GM10266 (cell line): ENCODE data around the gene CBX3.
"Not testable (repeated sequence)": the region's sequence is repeated elsewhere in the genome, so short reads cannot be mapped to it uniquely, and the experiment has no call there.

Experiments used
- DNase-seq: peaks from one replicate; pipeline ENCODE4 v3.0.0; 2012; ENCODE audit errors: extremely low spot score
- TF ChIP-seq, protein P1 (sequence below): IDR thresholded peaks from 2 replicates; pipeline ENCODE4 v1.5.1; 2012; ENCODE audit warnings: mild to moderate bottlenecking, low read depth; ENCODE audit not compliant: control insufficient read depth, insufficient read depth; ENCODE audit errors: missing control alignments

The CBX3 gene

DNA sequence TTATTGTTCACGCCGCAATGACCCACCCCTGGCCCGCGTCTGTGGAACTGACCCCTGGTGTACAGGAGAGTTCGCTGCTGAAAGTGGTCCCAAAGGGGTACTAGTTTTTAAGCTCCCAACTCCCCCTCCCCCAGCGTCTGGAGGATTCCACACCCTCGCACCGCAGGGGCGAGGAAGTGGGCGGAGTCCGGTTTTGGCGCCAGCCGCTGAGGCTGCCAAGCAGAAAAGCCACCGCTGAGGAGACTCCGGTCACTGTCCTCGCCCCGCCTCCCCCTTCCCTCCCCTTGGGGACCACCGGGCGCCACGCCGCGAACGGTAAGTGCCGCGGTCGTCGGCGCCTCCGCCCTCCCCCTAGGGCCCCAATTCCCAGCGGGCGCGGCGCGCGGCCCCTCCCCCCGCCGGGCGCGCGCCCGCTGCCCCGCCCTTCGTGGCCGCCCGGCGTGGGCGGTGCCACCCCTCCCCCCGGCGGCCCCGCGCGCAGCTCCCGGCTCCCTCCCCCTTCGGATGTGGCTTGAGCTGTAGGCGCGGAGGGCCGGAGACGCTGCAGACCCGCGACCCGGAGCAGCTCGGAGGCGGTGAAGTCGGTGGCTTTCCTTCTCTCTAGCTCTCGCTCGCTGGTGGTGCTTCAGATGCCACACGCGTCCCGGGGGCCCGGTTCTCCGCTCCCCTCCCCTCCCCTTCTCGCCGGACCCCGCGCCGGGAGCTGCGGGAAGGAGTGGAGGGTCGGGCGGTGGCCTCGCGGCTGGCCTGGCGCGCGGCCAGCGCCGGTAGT lies at the start of gene CBX3:
TSS of gene CBX3 (plus strand) at position 499 of the 772 bp plus-strand sequence. CDS start 1,254 bp downstream, outside the sequence.
- TF ChIP-seq, protein P1, sequence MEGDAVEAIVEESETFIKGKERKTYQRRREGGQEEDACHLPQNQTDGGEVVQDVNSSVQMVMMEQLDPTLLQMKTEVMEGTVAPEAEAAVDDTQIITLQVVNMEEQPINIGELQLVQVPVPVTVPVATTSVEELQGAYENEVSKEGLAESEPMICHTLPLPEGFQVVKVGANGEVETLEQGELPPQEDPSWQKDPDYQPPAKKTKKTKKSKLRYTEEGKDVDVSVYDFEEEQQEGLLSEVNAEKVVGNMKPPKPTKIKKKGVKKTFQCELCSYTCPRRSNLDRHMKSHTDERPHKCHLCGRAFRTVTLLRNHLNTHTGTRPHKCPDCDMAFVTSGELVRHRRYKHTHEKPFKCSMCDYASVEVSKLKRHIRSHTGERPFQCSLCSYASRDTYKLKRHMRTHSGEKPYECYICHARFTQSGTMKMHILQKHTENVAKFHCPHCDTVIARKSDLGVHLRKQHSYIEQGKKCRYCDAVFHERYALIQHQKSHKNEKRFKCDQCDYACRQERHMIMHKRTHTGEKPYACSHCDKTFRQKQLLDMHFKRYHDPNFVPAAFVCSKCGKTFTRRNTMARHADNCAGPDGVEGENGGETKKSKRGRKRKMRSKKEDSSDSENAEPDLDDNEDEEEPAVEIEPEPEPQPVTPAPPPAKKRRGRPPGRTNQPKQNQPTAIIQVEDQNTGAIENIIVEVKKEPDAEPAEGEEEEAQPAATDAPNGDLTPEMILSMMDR = no peak
- DNase-seq = peak; percentile 92

- DNase-seq = peak; percentile 97
- TF ChIP-seq, protein P1 = peak; percentile 11
These were observed 49.4 kb upstream of the CBX3 start, which contains the start of gene NFE2L3 for GRCh38 chr7:26151953-26152781. NFE2L3 (plus strand) TSS chr7:26152198; CDS start chr7:26152499, 301 bp downstream.

- DNase-seq = not testable (repeated sequence)
These were observed 48.7 kb upstream of the CBX3 start for GRCh38 chr7:26152782-26153240.

DNA sequence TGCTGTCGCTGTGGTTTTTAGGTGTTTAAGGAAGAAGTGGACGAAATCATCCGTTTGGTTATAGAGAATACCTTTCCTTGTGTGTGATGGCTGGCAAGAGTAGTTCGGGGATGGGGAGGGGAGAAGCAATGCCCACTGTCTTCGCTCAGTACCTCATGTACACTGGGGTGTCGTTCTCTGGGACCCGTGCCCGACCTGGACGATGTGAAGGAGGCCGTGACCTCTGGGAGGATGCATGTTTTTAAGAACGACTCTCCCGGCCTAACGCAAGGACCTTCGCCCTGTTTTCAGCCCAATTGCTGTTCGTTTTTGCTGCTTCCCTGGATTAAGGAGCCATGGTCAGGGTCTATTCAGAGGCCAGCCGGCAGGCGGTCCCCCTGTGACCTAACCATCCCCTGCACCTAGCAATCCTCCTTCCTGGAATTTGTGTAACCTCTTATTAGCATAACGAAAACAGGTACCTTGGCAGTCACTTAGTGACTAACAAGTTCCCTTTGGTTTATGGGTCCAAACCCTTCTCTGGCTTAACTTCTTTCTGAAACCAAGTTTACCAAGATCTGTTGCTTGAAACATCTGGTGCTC lies 48.2 kb upstream of the CBX3 start:
- DNase-seq = peak; percentile 31
- TF ChIP-seq, protein P1 = no peak

GRCh38 chr7:26153823-26154783 lies 47.4 kb upstream of the CBX3 start:
- TF ChIP-seq, protein P1 = no peak
- DNase-seq = peak; percentile 35

DNA sequence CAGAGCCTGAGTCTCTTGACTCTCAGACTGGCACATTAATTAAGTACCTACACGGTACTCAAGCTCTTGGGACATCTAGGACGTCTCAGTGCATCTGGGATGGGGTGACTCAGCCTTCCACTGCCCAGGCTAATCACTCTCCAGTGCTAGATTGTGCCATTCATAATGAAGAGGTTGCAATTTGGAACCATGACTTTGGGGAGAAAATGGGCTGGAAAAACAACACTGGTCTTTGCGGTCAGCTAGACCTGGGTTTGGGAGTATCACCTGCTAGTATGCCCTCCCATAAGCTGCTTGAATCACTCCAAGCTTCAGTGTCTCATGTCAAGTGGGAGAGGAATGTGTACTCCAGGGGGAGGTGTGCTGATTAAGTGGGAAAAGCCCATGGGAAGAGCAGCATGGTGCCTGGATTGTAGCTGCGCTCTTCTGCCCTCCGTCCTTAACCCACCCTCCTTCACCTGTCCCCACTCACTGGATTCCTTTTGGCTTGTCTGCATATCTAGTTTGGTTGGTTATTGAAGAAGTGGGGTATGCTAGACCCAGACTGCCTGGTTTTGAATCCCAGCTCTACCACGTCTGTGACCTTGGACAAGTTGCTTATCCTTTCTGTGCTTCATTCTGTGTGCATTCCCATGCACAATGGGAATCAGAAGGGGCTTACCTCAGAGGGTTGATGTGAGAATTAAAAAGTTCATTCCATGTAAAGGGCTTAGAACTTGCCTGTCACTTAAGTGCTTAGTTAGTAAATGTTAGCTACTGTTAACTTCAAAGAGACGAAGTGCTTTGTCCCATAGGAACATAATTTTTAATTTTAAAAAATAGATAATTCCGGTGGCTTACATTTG lies 45.8 kb upstream of the CBX3 start:
- no peak for DNase-seq
- TF ChIP-seq, protein P1 = no peak
